LoVo (cell line): ENCODE measurements around the gene NUP37.

Source experiments
- DNase-seq: peaks from one replicate; pipeline ENCODE4 v3.0.0-alpha.2; 2016; ENCODE audit warnings: low spot score

Gene NUP37

DNA sequence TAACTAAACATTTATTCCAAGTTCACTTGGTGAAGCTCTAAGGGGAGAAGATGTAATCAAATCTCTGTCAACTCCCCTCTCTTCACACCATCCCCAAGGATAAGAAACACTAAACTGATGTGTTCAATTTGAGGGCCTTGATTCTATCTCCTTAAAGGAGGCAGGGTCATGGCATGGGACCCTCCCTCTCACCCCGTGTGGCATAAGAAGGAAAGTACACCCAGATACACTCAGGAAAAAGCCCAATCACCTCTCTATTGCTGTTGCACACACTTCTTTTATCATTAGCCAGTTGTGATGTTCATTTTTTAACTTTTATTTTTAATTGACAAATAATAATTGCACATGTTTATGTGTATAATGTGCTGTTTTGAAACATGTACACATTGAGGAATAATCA is 93.2 kb downstream of the NUP37 start:
- DNase-seq, result no peak

DNA sequence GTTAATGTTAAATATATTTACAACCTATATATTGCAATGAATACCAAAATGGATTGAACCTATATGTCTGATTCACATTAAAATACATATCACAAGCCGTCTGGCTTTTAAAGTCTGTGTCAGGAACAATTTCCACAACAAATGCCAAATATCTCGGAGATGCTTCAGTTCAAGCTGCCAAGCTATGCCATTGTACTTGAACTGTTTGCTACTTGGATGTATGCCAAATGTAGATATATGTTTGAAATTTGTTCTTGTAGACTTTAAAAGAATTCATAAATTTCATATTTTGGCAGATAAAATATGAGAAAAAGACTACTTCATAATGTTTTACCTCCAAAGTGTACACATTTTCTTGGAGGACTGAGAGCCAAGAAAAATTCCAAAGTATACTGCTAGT is 95.1 kb downstream of the NUP37 start:
- no peak for DNase-seq

DNA sequence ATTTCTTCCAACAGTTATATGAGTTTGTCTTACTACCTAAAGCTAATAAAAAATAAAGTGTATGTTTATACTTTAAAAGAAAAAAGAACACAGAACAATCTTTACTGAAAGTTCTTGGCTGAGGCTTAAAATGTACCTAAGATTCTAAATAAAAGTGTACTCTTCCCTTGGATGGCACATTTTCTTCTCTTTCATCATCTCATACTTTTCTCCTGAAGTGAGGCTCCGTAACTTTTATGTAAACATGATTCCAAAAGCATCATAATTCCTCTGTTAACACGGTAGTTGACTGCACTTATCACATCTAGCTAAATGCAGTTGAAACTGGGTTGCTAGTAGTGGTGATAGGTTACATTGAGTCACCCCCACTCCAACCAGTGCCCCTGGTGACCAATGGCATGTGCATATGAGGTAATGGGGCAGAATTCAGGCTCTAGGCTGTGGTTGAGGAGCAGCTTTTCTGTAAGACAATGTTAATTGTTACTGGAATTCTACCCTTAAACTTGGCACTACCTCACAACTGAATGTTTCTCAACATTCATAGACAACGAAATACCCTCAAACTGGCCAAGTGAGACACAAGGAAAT is 96.5 kb downstream of the NUP37 start:
- no peak for DNase-seq
